Measurements from ENCODE around the gene CCR5AS.

Gene CCR5AS

DNA sequence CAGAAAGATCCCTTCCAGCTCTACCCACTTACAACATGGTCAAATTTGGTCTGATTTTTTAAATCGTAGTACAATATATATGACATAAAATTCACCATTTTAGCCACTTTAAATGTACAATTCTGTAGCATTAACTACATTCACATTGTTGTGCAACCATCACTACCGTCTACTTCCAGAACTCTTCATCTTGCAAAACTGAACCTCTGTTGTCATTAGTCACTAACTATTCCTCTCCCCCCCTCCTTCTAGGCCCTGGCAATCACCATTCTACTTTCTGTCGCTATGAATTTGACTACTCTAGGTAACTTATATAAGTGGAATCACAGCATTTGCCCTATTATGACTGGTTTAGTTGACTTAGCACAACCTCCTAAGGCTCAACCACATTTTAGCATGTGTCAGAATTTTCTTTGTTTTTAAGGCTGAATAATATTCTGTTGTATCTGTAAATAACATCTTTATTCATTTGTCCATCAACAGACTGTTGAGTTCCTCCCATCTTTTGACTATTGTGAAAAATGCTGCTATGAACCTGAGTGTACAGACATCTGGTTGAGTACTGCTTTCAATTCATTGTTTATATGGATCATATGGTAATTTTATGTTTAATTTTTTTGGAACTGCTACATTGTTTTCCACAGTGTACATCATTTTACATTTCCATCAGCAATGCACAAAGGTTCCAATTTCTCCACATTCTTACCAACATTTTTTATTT is 88.5 kb downstream of the CCR5AS start:
- no peak for DNase-seq (ENCODE audit: low read depth in 3 of 3, low spot score in 1 of 3)

DNA sequence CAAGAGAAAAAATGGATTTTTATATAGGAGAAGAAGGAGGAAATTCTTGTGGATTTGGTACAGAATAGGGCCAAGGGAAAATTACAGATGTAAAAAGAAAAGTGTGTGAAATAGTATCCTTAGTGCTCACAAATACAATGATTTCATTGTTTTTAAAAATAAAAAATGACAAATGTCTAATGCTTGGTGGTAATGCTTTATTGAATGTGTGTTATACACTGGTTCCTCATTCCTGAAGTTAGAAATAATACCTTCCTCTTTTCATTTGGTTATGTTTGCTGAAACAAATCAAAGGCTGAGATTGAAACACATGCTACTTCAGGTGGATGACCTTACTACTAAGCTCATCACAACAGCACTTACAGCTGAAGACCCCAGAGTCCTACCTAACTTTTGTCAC is 90.7 kb downstream of the CCR5AS start:
- no peak for DNase-seq (ENCODE audit: low read depth in 3 of 3, low spot score in 1 of 3)

DNA sequence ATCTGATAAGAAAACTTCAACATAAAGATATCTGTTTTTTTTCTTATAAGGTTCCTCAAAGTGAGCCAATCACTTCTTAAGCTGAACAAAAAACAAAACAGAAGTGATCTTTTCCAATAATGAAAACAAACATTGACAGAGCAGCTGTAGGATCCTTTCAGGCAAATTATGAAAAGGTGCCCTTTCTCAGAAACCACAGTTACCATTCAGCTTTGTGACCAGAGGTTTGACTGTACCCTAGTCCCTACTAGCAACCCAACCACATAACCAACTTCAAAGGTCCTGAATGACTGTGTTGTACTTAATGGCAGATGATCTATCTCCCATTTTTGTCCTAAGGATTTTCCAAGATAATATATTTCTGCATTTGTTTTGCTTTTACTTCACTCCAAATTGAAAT is 92.3 kb downstream of the CCR5AS start:
- DNase-seq (ENCODE audit: low read depth in 3 of 3, low spot score in 1 of 3): no peak

All from stimulated activated CD4-positive, alpha-beta T cell treated with anti-CD3 and anti-CD28 coated beads, TNF-alpha, amount 100 ng/mL, for 1 hour (primary cell).